DND-41 (cell line): Measurements from ENCODE around the gene POU6F2.

Source experiments
- ATAC-seq: fragments of 200-7000 bp; cut with Tn5 transposase; 3 replicates; pipeline ENCODE4 v1.9.1; 2021; ENCODE audit warnings: low read depth; ENCODE audit not compliant: insufficient read depth
- DNase-seq: peaks from one replicate; pipeline ENCODE4 v3.0.0-alpha.2; 2020
- H2AFZ ChIP-seq: 2 replicates; pipeline ENCODE4 v1.6.0; 2012; ENCODE audit warnings: low read depth, low read length
- H3K27ac ChIP-seq: 2 replicates; pipeline ENCODE4 v1.5.1; 2012; ENCODE audit warnings: low read length, inconsistent platforms
- H3K27me3 ChIP-seq: fragments of 200-600 bp; sonication (generic); 2 replicates; pipeline ENCODE4 v1.6.0; 2012; ENCODE audit warnings: low read length, mild to moderate bottlenecking, inconsistent platforms; ENCODE audit not compliant: insufficient read depth, poor library complexity
- H3K36me3 ChIP-seq: 2 replicates; pipeline ENCODE4 v1.5.1; 2012; ENCODE audit warnings: low read length, inconsistent platforms; ENCODE audit not compliant: insufficient read depth
- H3K4me1 ChIP-seq: 2 replicates; pipeline ENCODE4 v1.5.1; 2012; ENCODE audit warnings: mild to moderate bottlenecking, low read length; ENCODE audit not compliant: insufficient read depth
- H3K4me2 ChIP-seq: 2 replicates; pipeline ENCODE4 v1.6.0; 2012; ENCODE audit warnings: mild to moderate bottlenecking, moderate library complexity, low read length, inconsistent platforms; ENCODE audit not compliant: insufficient read depth
- H3K4me3 ChIP-seq, 2 experiments: fragments of 200-600 bp in 1 of 2; shearing (Covaris generic) in 1 of 2; 2 replicates each; pipeline ENCODE4 v1.5.1; 2012 to 2016; ENCODE audit warnings: inconsistent platforms in 2 of 2, low read length in 2 of 2, mild to moderate bottlenecking in 2 of 2, low read depth in 1 of 2, moderate library complexity in 1 of 2
- H3K79me2 ChIP-seq: 2 replicates; pipeline ENCODE4 v1.6.0; 2012; ENCODE audit warnings: low read length, inconsistent platforms; ENCODE audit not compliant: insufficient read depth
- H3K9ac ChIP-seq: 2 replicates; pipeline ENCODE4 v1.6.0; 2012; ENCODE audit warnings: low read depth, mild to moderate bottlenecking, inconsistent platforms, low read length, moderate library complexity
- H3K9me3 ChIP-seq: 2 replicates; pipeline ENCODE4 v1.5.1; 2012; ENCODE audit warnings: low read length, moderate library complexity, mild to moderate bottlenecking, inconsistent platforms; ENCODE audit not compliant: insufficient read depth, severe bottlenecking
- H4K20me1 ChIP-seq: 2 replicates; pipeline ENCODE4 v1.6.0; 2012; ENCODE audit warnings: low read length; ENCODE audit not compliant: insufficient read depth
- EZH2 ChIP-seq: IDR thresholded peaks from 3 replicates; pipeline ENCODE4 v1.6.1; 2012; ENCODE audit warnings: borderline replicate concordance, low read depth, mild to moderate bottlenecking, moderate library complexity, low read length, inconsistent platforms; ENCODE audit not compliant: severe bottlenecking
- TF ChIP-seq, protein P1 (sequence below): IDR thresholded peaks from 2 replicates; pipeline ENCODE4 v1.5.1; 2012; ENCODE audit warnings: borderline replicate concordance, low read length, moderate library complexity, mild to moderate bottlenecking; ENCODE audit not compliant: poor library complexity, severe bottlenecking; ENCODE audit errors: extremely low read depth

Gene POU6F2

DNA sequence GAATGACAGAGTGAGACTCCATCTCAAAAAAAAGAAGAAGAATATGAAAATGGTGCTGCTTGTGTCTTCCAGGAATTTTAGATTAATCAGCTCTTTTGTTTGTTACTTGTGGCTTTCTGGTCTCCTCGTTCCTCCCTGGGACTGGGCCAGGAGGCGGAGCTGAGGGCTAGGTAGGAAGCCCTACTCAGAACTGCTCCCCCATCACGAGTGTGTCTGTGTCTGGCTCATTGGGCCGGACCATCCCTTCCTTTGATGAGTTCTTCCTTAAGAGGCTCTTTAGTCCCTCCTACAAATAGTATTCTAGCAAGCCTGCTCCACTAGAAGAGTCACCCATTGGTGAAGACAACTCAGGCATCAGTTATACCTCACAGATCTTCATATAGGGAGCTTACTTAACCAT lies 531.7 kb downstream of the POU6F2 start:
- Histone ChIP-seq H4K20me1 (no peaks in the 10 kb centered on the region), H3K27me3 (no peaks in the 10 kb centered on the region), H3K36me3 (no peaks in the 10 kb centered on the region), H3K4me2 (peak overlapping the region; percentile 42), H3K4me3 (0 out of 4 replicates have a peak overlapping the region, but pooled peaks of 1 of the 2 experiments have one; percentile 19), H3K27ac (peak overlapping the region; percentile 88), H3K9ac (peak overlapping the region; percentile 28; the same call in 1 of the 2 replicates), H3K9me3 (peaks cover 11% of the 10 kb centered on the region), H2AFZ (peak overlapping the region; percentile 21; the same call in 1 of the 2 replicates), H3K4me1 (peaks cover 45% of the 10 kb centered on the region), H3K79me2 (no peaks in the 10 kb centered on the region)
- peak; percentile 84 for ATAC-seq
- DNase-seq, result peak; percentile 71
- no peak for TF ChIP-seq EZH2
- TF ChIP-seq, protein P1, sequence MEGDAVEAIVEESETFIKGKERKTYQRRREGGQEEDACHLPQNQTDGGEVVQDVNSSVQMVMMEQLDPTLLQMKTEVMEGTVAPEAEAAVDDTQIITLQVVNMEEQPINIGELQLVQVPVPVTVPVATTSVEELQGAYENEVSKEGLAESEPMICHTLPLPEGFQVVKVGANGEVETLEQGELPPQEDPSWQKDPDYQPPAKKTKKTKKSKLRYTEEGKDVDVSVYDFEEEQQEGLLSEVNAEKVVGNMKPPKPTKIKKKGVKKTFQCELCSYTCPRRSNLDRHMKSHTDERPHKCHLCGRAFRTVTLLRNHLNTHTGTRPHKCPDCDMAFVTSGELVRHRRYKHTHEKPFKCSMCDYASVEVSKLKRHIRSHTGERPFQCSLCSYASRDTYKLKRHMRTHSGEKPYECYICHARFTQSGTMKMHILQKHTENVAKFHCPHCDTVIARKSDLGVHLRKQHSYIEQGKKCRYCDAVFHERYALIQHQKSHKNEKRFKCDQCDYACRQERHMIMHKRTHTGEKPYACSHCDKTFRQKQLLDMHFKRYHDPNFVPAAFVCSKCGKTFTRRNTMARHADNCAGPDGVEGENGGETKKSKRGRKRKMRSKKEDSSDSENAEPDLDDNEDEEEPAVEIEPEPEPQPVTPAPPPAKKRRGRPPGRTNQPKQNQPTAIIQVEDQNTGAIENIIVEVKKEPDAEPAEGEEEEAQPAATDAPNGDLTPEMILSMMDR, result no peak

DNA sequence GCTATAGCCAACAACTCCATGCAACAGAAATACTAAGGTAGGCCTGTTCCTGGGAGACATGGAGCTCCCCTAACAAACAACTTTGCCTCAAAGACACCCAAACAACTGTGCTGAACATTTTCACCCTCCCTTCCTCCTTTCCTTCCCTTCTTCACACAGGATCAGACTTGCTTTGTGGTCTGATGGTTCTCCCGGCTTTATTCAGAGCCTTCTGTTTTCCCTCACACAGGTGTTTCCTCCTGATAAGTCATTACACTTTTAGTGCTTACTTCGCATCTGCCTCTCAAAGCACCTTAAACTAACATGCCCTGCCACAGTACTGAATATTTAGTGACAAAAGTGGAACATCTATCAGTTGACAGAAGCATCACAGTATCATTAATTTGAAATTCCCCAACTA lies 532.2 kb downstream of the POU6F2 start:
- Histone ChIP-seq H3K4me2 (peak overlapping the region; percentile 42), H2AFZ (peak overlapping the region; percentile 21; the same call in 1 of the 2 replicates), H3K9ac (peak overlapping the region; percentile 28; the same call in 1 of the 2 replicates), H3K4me3 (0 out of 4 replicates have a peak overlapping the region, but pooled peaks of 1 of the 2 experiments have one; percentile 19), H3K4me1 (peaks cover 42% of the 10 kb centered on the region), H3K9me3 (peaks cover 11% of the 10 kb centered on the region), H3K36me3 (no peaks in the 10 kb centered on the region), H4K20me1 (no peaks in the 10 kb centered on the region), H3K27ac (peak overlapping the region; percentile 88), H3K79me2 (no peaks in the 10 kb centered on the region), H3K27me3 (no peaks in the 10 kb centered on the region)
- peak; percentile 76 for ATAC-seq
- DNase-seq, result peak; percentile 46
- TF ChIP-seq EZH2, result no peak
- TF ChIP-seq, protein P1, result no peak

DNA sequence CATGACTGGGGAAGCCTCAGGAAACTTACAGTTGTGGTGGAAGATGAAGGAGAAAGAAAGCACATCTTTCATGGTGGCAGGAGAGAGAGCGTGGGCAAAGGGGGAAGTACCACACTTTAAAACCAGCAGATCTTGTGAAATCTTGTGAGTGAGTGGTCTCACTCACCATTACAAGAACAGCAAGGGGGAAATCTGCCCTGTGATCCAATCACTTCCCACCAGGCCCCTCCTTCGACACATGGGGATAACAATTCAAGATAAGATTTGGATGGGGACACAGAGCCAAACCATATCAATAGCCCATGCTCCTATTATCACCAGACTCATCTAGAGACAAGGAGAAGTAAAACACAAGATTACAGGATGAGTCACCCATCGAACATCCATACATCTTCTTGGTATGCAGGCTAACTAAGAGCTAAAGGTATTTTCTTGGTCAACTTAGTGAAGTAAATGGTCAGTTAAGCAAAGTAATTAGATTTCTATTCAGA lies 533.2 kb downstream of the POU6F2 start:
- Histone ChIP-seq H3K4me3 (peak overlapping the region in 1 of 2 experiments; percentile 14; a peak in 1 of 4 replicates), H3K4me1 (peaks cover 46% of the 10 kb centered on the region), H2AFZ (no peak overlapping the region), H3K36me3 (no peaks in the 10 kb centered on the region), H3K9me3 (peaks cover 11% of the 10 kb centered on the region), H4K20me1 (no peaks in the 10 kb centered on the region), H3K4me2 (no peak overlapping the region), H3K79me2 (no peaks in the 10 kb centered on the region), H3K9ac (no peak overlapping the region), H3K27ac (peak overlapping the region; percentile 57), H3K27me3 (no peaks in the 10 kb centered on the region)
- ATAC-seq (no peak), DNase-seq (no peak)
- no peak for TF ChIP-seq EZH2
- TF ChIP-seq, protein P1, result no peak
